Activated T-cell treated with anti-CD3 and anti-CD28 coated beads, Interleukin-2, amount 50 U/mL, for 24 hours (primary cell): Measurements from ENCODE around the gene SAMD4B.

Experiments used
- DNase-seq: peaks from one replicate; pipeline ENCODE4 v3.0.0-alpha.2; 2020
- H3K27ac Mint-ChIP-seq: 2 replicates; pipeline ENCODE4 v1.8.0; 2020; ENCODE audit warnings: mild to moderate bottlenecking, mixed read lengths
- H3K27me3 Mint-ChIP-seq: 2 replicates; pipeline ENCODE4 v1.8.0; 2020; ENCODE audit warnings: mixed read lengths
- H3K36me3 Mint-ChIP-seq: 2 replicates; pipeline ENCODE4 v1.8.0; 2020; ENCODE audit warnings: low read depth, mixed read lengths
- H3K4me1 Mint-ChIP-seq: 2 replicates; pipeline ENCODE4 v1.8.0; 2020; ENCODE audit warnings: low read depth, mixed read lengths
- H3K4me3 Mint-ChIP-seq: 2 replicates; pipeline ENCODE4 v1.8.0; 2020; ENCODE audit warnings: mild to moderate bottlenecking, moderate library complexity, mixed read lengths
- H3K9me3 Mint-ChIP-seq: 2 replicates; pipeline ENCODE4 v1.8.0; 2020; ENCODE audit warnings: mixed read lengths

Gene SAMD4B

DNA sequence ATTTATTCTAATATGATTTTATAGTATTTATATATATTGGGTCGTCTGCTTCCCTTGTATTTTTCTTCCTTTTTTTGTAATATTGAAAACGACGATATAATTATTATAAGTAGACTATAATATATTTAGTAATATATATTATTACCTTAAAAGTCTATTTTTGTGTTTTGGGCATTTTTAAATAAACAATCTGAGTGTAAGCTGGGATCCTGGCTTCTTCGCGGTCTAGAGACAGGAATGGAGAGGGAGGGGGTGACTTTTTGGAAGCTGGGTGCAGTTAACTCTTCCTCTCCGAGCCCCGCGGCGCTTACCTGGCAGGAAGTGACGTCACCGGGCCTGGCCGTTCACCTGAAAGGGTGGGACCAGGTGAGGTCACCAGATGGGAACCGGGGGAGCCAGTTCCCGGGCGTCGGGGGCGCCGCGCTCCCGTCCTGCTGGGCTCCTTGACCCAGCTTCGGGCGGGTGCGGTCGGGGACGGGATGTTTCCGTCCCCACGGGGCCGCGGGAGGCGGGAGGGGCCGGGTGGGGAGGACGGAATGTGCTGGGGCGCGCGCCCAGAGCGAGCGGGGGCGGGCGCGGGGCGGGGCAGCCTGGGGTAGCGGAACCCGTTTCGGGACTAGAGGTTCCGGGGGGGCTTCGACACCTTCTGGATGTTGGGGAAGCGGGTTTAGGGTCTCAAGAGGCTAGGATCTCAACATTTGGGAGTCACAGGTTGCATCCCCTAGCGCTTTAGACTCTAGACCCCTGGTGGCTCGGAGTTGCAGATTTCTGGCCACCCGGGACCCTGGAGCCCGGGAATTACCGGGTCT, 67.2 kb downstream of the SAMD4B start:
- Mint-ChIP-seq H3K36me3 (peaks cover 34% of the 10 kb centered on the region), H3K9me3 (no peaks in the 10 kb centered on the region)

DNA sequence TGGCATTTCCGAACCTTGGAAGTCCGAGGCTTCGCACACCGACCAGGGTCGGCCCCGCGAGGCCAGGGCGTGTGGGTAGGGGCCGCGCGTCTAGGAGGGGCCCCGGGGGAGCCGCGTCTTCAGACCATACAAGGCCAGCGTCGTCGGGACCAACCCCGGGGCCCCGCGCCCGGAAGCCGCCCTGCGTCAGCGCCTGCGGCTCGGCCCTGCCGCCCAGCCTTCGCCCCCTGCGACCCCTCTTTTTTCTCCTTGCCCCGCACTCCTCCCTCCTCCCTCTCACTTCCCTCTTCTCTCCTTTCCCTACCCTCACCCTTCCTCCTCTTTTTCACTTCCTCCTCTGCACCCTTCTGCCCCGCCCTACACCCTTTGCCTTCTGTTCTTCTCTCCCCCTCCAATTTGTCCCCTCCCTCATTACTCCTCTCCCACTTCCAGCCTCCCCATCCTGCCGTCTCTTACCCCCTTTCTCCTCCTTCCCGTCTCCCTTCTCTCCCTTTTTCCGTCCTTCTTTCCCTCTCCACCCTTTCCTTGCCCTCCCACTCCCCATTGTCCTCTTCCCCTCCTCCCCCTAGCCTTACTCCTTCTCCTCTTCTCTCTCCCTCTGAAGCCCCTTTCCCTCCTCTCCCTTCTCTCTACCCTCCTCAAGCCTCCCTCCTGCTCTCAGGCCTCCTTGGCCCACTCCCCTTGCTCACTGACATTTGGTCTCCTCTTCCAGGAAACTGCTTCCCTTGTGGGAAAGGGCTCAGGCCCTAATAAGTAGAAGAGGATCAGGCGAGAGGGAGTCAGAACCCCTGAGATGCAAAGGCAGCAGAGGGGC, 68.0 kb downstream of the SAMD4B start:
- Mint-ChIP-seq H3K4me3 (peak overlapping the region; percentile 85), H3K27me3 (no peaks in the 10 kb centered on the region), H3K27ac (peak overlapping the region; percentile 97), H3K36me3 (peaks cover 40% of the 10 kb centered on the region), H3K9me3 (no peaks in the 10 kb centered on the region), H3K4me1 (peaks cover 51% of the 10 kb centered on the region)
- DNase-seq = peak; percentile 75

More for the DNA sequence above, 67.2 kb downstream of the SAMD4B start:
- Mint-ChIP-seq H3K27me3 (no peaks in the 10 kb centered on the region), H3K4me3 (peak overlapping the region; percentile 96), H3K4me1 (peaks cover 57% of the 10 kb centered on the region), H3K27ac (peak overlapping the region; percentile 97)
- DNase-seq = peak; percentile 83

DNA sequence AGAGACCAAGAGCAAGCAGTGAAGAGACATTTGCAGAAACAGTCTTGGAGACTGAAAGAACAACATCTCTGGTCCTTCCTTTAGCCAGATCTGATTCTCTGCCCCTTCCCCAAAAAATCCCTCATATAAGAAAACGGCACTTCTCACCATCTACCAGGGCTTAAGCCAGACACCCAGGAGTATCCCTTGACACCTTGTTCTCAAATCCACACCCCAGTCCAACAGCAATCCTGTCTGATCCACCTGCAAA, 68.5 kb downstream of the SAMD4B start:
- Mint-ChIP-seq H3K4me3 (peak overlapping the region; percentile 85), H3K9me3 (no peaks in the 10 kb centered on the region), H3K27ac (peak overlapping the region; percentile 97), H3K36me3 (peaks cover 46% of the 10 kb centered on the region), H3K4me1 (peaks cover 46% of the 10 kb centered on the region), H3K27me3 (no peaks in the 10 kb centered on the region)
- DNase-seq = no peak

DNA sequence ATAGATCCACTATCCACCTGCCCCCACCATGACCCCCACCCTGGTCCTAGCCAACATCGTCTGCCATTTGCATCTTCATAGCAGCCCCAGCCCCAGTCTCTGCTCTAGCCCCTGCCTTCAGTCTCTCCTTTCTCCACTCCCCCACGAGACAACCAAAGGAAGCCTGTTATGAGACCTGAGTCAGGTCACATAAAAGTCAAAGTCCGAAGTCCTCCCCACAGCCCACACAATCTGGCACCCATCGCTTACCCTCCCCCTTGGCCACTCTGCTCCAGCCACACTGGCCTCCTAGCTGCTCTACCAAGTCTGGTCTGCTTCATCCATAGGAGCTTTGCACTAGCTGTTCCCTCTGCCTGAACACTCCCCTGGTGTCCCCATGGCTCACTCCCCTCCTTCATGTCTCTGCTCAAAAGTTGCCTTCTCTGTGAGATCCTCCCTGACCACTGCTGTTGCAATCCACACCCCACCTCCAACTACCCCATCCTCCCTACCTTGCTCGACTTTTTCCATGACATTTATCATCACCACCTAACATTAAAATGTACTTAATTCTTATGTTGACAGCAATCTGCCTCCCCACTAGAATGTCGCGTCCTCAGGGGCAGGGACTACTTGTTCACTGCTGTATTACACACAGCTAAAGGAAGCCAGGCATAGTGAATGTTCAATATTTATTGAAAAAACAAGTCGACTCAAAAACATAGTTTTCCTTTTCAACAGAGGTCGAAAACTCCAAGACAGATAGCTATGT, 69.0 kb downstream of the SAMD4B start:
- Mint-ChIP-seq H3K9me3 (no peaks in the 10 kb centered on the region), H3K4me3 (peak overlapping the region; percentile 85), H3K36me3 (peaks cover 48% of the 10 kb centered on the region), H3K27ac (peak overlapping the region; percentile 97), H3K4me1 (peaks cover 41% of the 10 kb centered on the region), H3K27me3 (no peaks in the 10 kb centered on the region)
- DNase-seq = peak; percentile 46

DNA sequence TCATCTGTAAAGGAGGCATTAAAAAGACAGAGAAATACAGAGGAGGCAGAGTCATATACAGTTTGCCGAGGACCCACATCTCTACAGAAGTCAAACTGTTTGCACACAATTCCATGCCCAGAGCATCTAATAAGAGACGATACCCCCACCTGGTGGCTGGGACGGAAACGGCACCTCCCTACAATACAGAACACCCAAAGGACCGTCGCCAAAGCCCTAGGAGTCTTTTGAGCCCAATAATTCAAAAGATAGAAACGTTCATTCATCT, 69.5 kb downstream of the SAMD4B start:
- H3K27ac Mint-ChIP-seq = peak overlapping the region; percentile 97
- peaks cover 47% of the 10 kb centered on the region for H3K36me3 Mint-ChIP-seq
- H3K4me1 Mint-ChIP-seq = peaks cover 40% of the 10 kb centered on the region
- H3K4me3 Mint-ChIP-seq = peak overlapping the region; percentile 85
- DNase-seq = peak; percentile 89
- no peaks in the 10 kb centered on the region for H3K9me3 Mint-ChIP-seq
- no peaks in the 10 kb centered on the region for H3K27me3 Mint-ChIP-seq

DNA sequence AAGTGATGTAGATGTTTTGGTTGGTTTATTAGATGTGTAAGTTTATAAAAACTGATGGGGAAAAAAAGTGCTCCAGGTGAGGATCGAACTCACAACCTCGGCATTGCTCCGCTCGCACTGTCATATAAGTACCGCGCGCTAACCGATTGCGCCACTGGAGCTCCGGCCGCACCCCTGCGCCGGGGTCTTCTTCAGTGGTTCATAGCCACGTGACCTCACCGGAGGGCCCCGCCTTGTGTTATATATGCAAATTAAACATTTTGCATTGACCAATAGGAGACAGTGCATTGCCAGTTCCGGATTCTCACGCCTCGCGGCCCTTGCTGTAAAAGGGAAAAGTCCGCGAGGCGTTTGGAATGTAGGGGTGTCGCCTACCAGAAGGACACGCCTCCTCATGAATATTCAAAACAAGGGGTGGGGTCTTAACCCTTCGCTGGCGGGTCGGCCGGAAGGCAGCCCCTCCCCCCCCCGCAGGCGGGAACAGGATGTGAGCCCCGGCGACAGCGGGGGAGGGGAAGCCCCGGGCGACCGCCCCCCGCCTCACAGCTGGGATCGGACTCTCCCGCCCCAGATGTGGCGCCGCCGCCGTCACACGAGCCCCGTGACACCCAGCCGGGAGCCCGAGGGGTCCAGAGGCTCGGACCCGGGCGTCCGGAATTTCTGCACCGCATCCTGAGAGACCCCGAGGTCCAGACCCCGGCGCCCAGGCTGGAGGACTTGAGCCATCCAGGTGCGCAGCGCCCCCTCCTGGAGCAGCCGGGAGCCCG, 70.1 kb downstream of the SAMD4B start, which contains the start of gene PLEKHG2:
Gene PLEKHG2, plus strand, starts transcription at position 570 of the 767 bp plus-strand sequence. CDS start 1,418 bp downstream, outside the sequence.
- H3K4me3 Mint-ChIP-seq = peak within 1 kb of the TSS; percentile 85
- H3K36me3 Mint-ChIP-seq = peaks cover 42% of the 10 kb centered on the region
- H3K27me3 Mint-ChIP-seq = no peaks in the 10 kb centered on the region
- DNase-seq = peak; percentile 99
- H3K27ac Mint-ChIP-seq = peak within 1 kb of the TSS; percentile 97
- H3K4me1 Mint-ChIP-seq = peaks cover 40% of the 10 kb centered on the region
- H3K9me3 Mint-ChIP-seq = no peaks in the 10 kb centered on the region

DNA sequence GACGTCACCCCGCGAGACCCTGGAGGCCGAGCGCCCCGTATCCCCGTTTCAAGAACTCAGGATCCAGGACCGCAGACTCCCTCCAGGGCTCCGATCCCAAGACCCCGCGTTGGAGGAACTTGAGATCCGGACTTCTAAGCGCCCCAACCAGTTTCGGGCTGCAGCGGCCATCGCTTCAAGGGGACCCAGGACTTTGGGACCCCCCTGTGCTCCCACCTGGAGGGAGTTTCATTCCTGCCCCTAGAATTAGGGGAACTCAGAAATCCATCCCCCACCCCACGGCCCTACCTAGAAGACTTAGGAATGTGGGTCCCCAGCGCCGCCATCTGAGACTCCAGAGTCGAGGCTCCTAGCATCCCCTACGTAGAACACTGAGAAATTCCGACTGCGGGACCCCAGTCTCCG, 70.6 kb downstream of the SAMD4B start:
- no peaks in the 10 kb centered on the region for H3K9me3 Mint-ChIP-seq
- peak overlapping the region; percentile 97 for H3K27ac Mint-ChIP-seq
- H3K36me3 Mint-ChIP-seq = peaks cover 40% of the 10 kb centered on the region
- no peaks in the 10 kb centered on the region for H3K27me3 Mint-ChIP-seq
- peaks cover 40% of the 10 kb centered on the region for H3K4me1 Mint-ChIP-seq
- no peak for DNase-seq
- H3K4me3 Mint-ChIP-seq = peak overlapping the region; percentile 85

DNA sequence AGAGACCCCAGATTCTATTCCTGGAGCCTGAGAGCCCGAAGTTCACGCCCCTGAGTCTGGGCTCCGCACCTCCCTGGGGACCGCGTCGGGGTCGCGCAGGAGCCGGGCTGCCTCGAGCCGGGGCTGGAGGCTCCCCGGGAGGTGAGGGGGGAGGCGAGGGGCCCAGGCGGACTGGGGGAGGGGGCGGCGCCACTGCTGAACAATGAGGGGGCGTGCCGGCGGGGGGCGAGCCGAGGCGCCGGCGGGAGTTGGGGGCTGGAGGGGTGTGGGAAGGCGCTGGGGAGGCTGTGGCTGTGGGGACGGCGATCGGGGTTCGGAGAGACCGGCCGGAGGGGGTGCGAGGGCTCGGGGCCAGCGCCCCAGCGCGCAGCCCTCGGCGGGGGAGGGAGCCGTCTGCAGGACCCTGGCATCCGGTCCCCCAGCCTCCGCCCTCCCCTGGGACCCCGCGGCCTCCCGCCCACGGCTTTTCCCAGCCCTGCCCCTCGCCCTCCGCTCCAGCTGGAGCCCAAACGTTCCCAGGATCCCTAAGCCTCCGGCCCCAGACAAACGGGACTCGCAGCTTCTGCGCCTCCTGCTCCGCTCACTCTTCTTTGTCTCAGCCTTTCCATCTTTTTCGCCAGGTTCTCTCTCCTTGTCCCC, 71.2 kb downstream of the SAMD4B start:
- H3K27ac Mint-ChIP-seq = peak overlapping the region; percentile 97
- no peaks in the 10 kb centered on the region for H3K27me3 Mint-ChIP-seq
- peaks cover 40% of the 10 kb centered on the region for H3K36me3 Mint-ChIP-seq
- peak; percentile 62 for DNase-seq
- peak overlapping the region; percentile 85 for H3K4me3 Mint-ChIP-seq
- H3K4me1 Mint-ChIP-seq = peaks cover 40% of the 10 kb centered on the region
- H3K9me3 Mint-ChIP-seq = no peaks in the 10 kb centered on the region

DNA sequence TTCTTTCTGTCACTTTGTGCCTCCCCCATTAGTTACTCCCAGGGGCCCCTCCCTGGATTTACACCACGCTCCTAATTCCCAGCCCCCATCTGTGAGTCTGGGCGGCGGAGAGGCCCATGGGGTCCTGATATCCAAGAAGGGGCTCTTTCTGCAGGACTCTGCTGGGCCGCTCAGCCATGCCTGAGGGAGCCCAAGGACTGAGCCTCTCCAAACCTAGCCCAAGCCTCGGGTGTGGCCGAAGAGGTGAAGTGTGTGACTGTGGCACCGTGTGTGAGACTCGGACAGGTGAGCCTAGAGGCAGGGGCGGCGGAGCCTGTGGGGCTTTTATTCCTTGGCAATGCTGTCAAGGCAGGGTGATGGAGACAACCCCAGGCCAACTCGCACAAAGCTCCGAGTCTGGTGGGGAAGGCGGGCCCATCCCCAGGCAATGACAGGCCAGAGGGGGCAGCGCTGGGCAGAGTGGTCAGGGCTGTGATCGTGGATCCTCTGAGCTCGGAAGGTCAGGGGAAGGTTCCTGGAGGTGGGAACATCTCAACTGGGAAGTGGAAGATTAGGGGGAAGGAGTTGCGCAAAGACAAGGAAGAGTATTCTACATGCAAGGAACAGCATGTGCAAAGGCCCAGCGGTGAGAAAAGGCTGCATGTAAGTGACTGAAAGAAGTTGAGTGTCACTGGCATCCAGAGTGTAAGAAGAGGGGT, 71.8 kb downstream of the SAMD4B start:
- peaks cover 34% of the 10 kb centered on the region for H3K4me1 Mint-ChIP-seq
- no peaks in the 10 kb centered on the region for H3K27me3 Mint-ChIP-seq
- H3K9me3 Mint-ChIP-seq = no peaks in the 10 kb centered on the region
- H3K27ac Mint-ChIP-seq = peak overlapping the region; percentile 86
- peak overlapping the region; percentile 85 for H3K4me3 Mint-ChIP-seq
- peaks cover 41% of the 10 kb centered on the region for H3K36me3 Mint-ChIP-seq
- no peak for DNase-seq

DNA sequence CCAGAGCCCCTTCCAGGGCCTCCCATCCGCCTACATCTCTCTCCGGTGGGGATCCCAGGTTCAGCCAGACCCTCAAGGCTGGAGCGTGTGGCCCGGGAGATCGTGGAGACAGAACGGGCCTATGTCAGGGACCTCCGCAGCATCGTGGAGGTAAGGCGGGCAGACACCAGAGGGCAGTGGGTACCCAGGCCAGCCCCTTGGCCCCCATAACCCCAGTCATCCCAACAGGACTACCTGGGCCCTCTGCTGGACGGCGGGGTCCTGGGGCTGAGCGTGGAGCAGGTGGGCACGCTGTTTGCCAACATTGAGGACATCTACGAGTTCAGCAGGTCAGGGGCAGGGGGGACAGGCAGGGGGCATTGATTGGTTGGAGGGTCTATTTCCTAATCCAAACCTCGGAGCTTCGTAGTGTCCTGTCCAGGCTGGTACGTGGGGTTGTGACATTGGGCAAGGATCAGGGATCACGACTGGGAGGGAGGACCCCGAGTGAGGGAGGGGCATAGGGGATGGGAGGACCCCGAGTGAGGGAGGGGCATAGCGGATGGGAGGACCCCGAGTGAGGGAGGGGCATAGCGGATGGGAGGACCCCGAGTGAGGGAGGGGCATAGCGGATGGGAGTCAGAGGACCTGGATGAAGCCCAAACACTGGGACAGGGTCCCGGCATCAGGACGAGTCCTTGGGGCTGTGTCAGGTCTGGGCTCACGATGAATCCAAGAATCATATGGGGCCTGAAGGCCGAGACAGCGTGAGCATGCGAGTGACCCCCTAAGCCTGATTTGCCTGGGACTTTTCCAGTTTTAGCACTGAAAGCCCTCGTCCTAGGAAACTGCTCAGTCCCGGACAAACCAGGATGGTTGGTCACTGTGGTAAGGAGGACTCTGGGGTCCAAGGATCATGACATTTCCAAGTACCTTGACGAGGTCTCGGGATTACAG, 73.2 kb downstream of the SAMD4B start:
- H3K4me1 Mint-ChIP-seq = peaks cover 29% of the 10 kb centered on the region
- peak overlapping the region; percentile 40 for H3K27ac Mint-ChIP-seq
- H3K27me3 Mint-ChIP-seq = no peaks in the 10 kb centered on the region
- DNase-seq = no peak
- no peaks in the 10 kb centered on the region for H3K9me3 Mint-ChIP-seq
- no peak overlapping the region for H3K4me3 Mint-ChIP-seq
- peaks cover 45% of the 10 kb centered on the region for H3K36me3 Mint-ChIP-seq

DNA sequence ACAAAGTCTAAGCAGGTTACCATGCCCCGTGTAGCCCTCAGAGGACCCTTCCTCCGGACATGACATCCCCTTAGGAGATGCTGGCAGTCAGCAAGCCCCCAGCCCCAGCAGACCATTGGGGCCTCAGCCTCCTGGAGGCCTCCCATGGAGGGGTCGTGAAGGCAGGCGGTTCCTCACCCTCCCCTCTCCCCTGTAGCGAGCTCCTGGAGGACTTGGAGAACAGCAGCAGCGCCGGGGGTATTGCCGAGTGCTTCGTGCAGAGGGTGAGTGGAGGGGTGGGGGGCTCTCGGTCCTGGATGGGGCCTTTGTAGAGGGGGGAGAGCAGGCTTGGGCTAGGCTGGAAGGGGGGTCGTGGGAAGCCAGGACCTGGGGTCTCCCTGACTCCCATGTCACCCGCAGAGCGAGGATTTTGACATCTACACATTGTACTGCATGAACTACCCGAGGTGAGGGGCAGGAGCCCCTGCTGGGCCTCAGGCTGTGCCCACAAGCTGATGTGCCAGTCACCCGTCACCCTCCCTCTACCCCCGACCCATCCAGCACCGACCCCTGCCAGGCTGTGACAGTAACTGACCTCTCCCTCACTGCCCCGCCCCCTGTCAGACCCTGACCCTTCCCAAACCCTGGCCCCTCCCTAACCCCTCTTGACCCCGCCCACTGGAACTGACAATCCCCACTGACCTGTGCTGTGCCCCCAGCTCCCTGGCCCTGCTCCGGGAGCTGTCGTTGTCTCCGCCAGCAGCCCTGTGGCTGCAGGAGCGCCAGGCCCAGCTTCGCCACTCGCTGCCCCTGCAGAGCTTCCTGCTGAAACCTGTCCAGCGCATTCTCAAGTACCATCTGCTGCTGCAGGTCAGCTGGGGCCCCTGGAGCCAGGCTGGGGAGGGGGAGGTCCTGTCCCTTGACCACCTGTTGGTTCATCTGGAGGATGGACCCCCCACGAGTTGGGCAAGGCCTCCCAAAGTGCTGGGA, 74.2 kb downstream of the SAMD4B start:
- DNase-seq = no peak
- H3K4me3 Mint-ChIP-seq = no peak overlapping the region
- H3K27me3 Mint-ChIP-seq = no peaks in the 10 kb centered on the region
- H3K27ac Mint-ChIP-seq = no peak overlapping the region
- peaks cover 18% of the 10 kb centered on the region for H3K4me1 Mint-ChIP-seq
- no peaks in the 10 kb centered on the region for H3K9me3 Mint-ChIP-seq
- peaks cover 54% of the 10 kb centered on the region for H3K36me3 Mint-ChIP-seq
